Tibial nerve (tissue), 4 donors: ENCODE measurements around the gene APLP2. TPM values are rescaled to one million over a fixed set of nuclear protein-coding genes. Genes with fewer than 3 reads are reported as not detected.
A peak's percentile ranks its signal among the peaks of the same experiment; 100 is the strongest.

Experiments used
- DNase-seq, 2 donors: peaks; one replicate each; pipeline ENCODE4 v3.0.0-alpha.2; 2019; ENCODE audit warnings: low spot score in 2 of 2
- H3K27ac ChIP-seq, 4 donors: fragments of 200-600 bp; sonication (generic) in 3 of 4; one replicate each; pipeline ENCODE4 v1.5.1; 2017 to 2019; ENCODE audit warnings: mild to moderate bottlenecking in 1 of 4
- H3K27me3 ChIP-seq, 2 donors: fragments of 200-600 bp; sonication (generic) in 1 of 2; one replicate each; pipeline versions ENCODE4 v1.5.1 to v1.6.0; 2017 to 2019
- H3K36me3 ChIP-seq, 3 donors: fragments of 200-600 bp; sonication (generic); one replicate each; pipeline ENCODE4 v1.5.1; 2018 to 2019
- H3K4me1 ChIP-seq, 4 donors: fragments of 200-600 bp; sonication (generic) in 3 of 4; one replicate each; pipeline ENCODE4 v1.5.1; 2017 to 2019
- H3K4me3 ChIP-seq, 4 donors: fragments of 200-600 bp; sonication (generic) in 3 of 4; one replicate each; pipeline ENCODE4 v1.5.1; 2017 to 2019; ENCODE audit warnings: mild to moderate bottlenecking in 1 of 4, moderate library complexity in 1 of 4
- H3K9me3 ChIP-seq, 4 donors: fragments of 200-600 bp; sonication (generic) in 3 of 4; one replicate each; pipeline ENCODE4 v1.5.1; 2017 to 2019
- EP300 ChIP-seq, 2 donors: sonication (generic); formaldehyde crosslinking; IDR thresholded peaks; one replicate each; pipeline ENCODE4 v1.6.1; 2017; ENCODE audit warnings: antibody characterized with exemption in 2 of 2, mild to moderate bottlenecking in 1 of 2
- POLR2A ChIP-seq, 2 donors: fragments of 450-650 bp; IDR thresholded peaks; one replicate each; pipeline ENCODE4 v1.6.1; 2017; ENCODE audit warnings: antibody characterized with exemption in 2 of 2, mild to moderate bottlenecking in 2 of 2, moderate library complexity in 2 of 2
- WGBS, 2 donors: methylation state at CpG; one replicate each; pipeline ENCODE4 v1.1.5; 2018; 5-methylcytosine and 5-hydroxymethylcytosine counted together
- total RNA-seq, 4 donors: library from RNA; depleted of rRNA; stranded (reverse); fragments of >200 nt; gene quantifications; one replicate each; pipeline ENCODE4 v1.1.0, GENCODE V29; 2016
- TF ChIP-seq, protein P1 (sequence below), 5 experiments: fragments of 200-600 bp in 3 of 5; fragments of 450-650 bp in 2 of 5; sonication (generic) in 3 of 5; IDR thresholded peaks; one replicate each; pipeline ENCODE4 v1.5.1; 2016 to 2019; ENCODE audit warnings: antibody characterized with exemption in 5 of 5, mild to moderate bottlenecking in 3 of 5, moderate library complexity in 2 of 5

APLP2 gene
- total RNA-seq, 4 donors from 2014 or later: 200 to 229 (median 212) TPM

DNA sequence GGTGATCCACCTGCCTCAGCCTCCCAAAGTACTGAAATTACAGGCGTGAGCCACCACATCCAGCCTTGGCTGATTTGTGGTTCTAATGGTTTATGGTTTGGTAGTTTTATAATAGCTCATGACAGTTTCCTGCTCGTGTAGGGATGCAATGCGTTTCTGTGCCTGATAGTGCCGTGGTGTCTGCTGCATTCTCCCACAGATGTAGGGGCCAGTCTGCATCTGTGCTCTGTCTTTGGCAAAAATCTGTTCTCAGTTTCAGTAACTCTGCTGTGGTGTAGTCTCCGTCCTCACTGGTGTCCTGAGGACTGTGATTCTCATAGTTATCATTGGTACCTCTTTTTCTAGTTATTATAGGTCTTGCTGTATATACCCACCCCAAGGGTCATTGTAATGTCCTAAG lies 106.2 kb downstream of the APLP2 start:
- peaks cover 0 to 24% (median 0%) of the 10 kb centered on the region in 4 donors for H3K9me3 ChIP-seq
- 76 to 83% methylated on average over 5 of the region's 5 CpGs for WGBS, 2 donors
- no peak for TF ChIP-seq POLR2A (IDR thresholded peaks at IDR 0.05)
- TF ChIP-seq EP300 (IDR thresholded peaks at IDR 0.05): no peak
- TF ChIP-seq, protein P1, sequence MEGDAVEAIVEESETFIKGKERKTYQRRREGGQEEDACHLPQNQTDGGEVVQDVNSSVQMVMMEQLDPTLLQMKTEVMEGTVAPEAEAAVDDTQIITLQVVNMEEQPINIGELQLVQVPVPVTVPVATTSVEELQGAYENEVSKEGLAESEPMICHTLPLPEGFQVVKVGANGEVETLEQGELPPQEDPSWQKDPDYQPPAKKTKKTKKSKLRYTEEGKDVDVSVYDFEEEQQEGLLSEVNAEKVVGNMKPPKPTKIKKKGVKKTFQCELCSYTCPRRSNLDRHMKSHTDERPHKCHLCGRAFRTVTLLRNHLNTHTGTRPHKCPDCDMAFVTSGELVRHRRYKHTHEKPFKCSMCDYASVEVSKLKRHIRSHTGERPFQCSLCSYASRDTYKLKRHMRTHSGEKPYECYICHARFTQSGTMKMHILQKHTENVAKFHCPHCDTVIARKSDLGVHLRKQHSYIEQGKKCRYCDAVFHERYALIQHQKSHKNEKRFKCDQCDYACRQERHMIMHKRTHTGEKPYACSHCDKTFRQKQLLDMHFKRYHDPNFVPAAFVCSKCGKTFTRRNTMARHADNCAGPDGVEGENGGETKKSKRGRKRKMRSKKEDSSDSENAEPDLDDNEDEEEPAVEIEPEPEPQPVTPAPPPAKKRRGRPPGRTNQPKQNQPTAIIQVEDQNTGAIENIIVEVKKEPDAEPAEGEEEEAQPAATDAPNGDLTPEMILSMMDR (IDR thresholded peaks at IDR 0.05): no peak
- DNase-seq: no peak
- no peak overlapping the region for H3K4me3 ChIP-seq
- no peaks in the 10 kb centered on the region for H3K36me3 ChIP-seq
- peaks cover 0 to 27% (median 11%) of the 10 kb centered on the region in 4 donors for H3K4me1 ChIP-seq
- no peak overlapping the region for H3K27ac ChIP-seq
- H3K27me3 ChIP-seq: no peaks in the 10 kb centered on the region

DNA sequence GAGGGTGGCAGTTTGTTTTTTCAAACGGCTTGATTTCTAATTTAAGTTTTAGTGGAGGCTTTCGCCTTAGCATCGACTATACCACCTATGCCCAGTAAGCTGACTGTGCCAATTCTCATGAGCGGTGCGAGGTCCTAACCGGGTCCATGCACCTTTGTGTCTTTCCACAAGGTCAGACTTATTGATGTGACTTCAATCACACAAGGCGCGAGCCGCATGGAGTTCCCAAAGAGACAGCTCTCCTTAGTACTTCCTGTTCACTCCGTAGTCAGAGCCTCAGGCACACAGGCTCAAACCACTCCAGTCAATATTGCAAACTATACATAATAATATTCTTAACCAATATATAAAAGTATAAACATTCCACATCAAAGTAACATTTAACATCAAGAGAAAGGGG lies 108.1 kb downstream of the APLP2 start:
- WGBS, 2 donors: 89 to 90% methylated on average over 10 of the region's 10 CpGs
- Histone ChIP-seq H3K9me3 (peaks cover 0 to 24% (median 0%) of the 10 kb centered on the region in 4 donors), H3K27me3 (no peaks in the 10 kb centered on the region), H3K27ac (peak overlapping the region in 1 of 4 donors; percentile 19), H3K4me1 (peaks cover 0 to 30% (median 11%) of the 10 kb centered on the region in 4 donors), H3K4me3 (no peak overlapping the region), H3K36me3 (no peaks in the 10 kb centered on the region)
- DNase-seq: no peak
- TF ChIP-seq EP300 (IDR thresholded peaks at IDR 0.05): no peak
- no peak for TF ChIP-seq POLR2A (IDR thresholded peaks at IDR 0.05)
- TF ChIP-seq, protein P1 (IDR thresholded peaks at IDR 0.05): no peak

DNA sequence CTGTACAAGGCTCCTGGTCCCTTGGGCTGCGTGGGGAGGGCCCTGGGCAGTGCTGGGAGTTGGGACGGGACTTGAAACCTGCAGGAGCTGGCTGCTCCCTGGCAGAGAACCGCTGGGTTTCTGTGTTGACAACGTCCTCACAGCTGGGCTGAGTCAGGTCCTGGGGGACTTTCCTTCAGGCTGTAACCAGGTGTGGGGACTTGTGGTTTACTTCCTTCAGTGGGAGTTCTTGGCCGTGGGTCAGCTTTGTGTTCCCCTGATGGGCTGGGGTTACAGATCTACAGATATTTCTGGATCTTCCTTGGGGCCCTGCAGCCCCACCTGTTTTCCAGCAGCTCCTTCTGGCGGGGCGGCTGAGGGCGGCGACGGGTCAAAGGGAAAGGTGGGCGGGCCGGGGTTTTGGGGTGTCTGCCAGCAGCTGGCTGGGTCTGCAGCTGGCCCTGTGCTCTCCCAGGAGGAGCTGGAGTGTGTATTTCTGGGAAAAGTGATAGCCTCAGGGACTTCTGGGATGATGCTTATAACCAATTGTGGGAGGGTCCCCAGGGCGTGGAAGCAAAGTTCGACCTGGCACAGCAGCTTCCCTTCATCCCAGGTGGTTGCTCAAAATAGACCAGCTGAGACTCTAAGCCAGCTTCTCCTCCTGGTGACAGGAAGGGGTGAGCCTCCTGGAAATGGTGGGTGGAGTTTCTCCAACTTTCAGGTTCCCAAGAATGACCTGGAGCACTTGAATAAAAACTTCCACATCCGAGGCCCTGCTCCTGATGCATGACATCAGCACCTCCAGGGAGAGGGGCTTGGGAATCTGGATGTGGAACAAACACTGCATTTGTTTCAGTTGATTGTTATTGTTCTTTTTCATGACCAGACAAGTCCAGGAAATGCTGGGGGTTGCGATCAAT lies 109.0 kb downstream of the APLP2 start:
- Histone ChIP-seq H3K27ac (peak overlapping the region in 1 of 4 donors; percentile 69), H3K9me3 (peaks cover 0 to 21% (median 0%) of the 10 kb centered on the region in 4 donors), H3K27me3 (no peaks in the 10 kb centered on the region), H3K4me3 (no peak overlapping the region), H3K4me1 (peaks cover 0 to 30% (median 11%) of the 10 kb centered on the region in 4 donors), H3K36me3 (no peaks in the 10 kb centered on the region)
- WGBS, 2 donors: 55 to 60% methylated on average over 15 to 16 of the region's 16 CpGs
- TF ChIP-seq, protein P1 (IDR thresholded peaks at IDR 0.05): no peak
- TF ChIP-seq POLR2A (IDR thresholded peaks at IDR 0.05) (no peak), EP300 (IDR thresholded peaks at IDR 0.05) (no peak)
- DNase-seq: peak in 1 of 2 donors; percentile 44

DNA sequence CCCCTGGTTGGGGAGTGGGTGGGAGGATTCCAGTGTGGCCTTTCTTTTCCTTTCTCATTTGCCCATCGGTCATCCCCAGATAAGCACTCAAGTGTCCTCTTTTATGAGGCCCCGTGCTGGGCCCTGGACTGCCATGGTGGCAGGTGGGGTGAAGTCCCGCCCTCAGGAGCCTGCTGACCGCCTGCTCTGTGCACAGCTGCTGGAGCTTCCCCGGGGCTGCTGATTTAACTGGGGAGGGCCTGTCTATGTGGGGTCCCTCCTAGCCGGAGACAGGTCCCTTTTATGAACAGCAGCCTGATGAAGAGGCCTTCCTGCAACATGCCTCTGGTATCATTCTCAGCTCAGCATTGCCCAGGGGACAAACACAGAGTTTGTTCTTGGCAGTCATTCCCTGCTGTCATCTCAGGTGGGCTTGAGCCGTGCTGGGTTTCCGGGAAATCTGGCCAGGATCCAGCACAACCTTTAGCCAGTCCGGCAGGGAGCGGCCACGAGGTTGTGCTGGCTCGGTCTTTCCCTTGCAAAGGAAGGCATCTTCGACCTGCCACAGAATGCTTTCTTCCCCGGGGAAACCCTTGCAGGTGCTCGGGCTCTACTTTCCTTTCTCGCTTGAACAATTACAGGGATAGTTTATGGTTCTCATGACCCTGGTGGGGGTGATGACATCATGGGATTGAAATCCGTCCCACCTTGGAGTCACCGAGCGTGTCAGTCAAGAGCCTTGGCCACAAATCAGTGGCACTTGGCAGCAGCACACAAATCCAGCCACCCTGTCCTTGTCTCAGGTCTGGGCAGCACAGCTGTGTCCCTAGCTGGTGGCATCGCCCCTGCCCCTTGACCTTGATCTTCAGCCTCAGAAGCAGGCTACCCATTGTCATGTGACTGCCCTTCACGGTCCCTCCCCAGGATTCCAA lies 110.0 kb downstream of the APLP2 start:
- H3K9me3 ChIP-seq: peaks cover 0 to 13% (median 0%) of the 10 kb centered on the region in 4 donors
- WGBS, 2 donors: 66 to 67% methylated on average over 18 to 21 of the region's 21 CpGs
- no peak for TF ChIP-seq POLR2A (IDR thresholded peaks at IDR 0.05)
- TF ChIP-seq EP300 (IDR thresholded peaks at IDR 0.05): no peak
- TF ChIP-seq, protein P1 (IDR thresholded peaks at IDR 0.05): no peak
- H3K36me3 ChIP-seq: no peaks in the 10 kb centered on the region
- H3K27me3 ChIP-seq: no peaks in the 10 kb centered on the region
- no peak overlapping the region for H3K4me3 ChIP-seq
- peak overlapping the region in 2 of 4 donors; percentile 64 to 69 for H3K27ac ChIP-seq
- H3K4me1 ChIP-seq: peaks cover 0 to 30% (median 11%) of the 10 kb centered on the region in 4 donors
- no peak for DNase-seq
